Hematopoietic multipotent progenitor cell treated with erythropoietin and hydrocortisone succinate and interleukin-3 and kit ligand, for 4 days (in vitro differentiated cells): ENCODE data around the gene TRAPPC2B.
A peak's percentile ranks its signal among the peaks of the same experiment; 100 is the strongest.

ENCODE experiments used
- DNase-seq: peaks from one replicate; pipeline ENCODE4 v3.0.0-alpha.2; 2015

The TRAPPC2B gene

GRCh38 chr19:57376151-57376550 is 12.8 kb downstream of the TRAPPC2B start:
- DNase-seq: no peak

- no peak for DNase-seq
These were observed 14.3 kb downstream of the TRAPPC2B start for GRCh38 chr19:57377498-57378146.

- no peak for DNase-seq
These were observed 17.6 kb downstream of the TRAPPC2B start for GRCh38 chr19:57380923-57381322.

GRCh38 chr19:57382806-57383488 is 19.6 kb downstream of the TRAPPC2B start:
- no peak for DNase-seq

GRCh38 chr19:57389194-57389729 is 25.9 kb downstream of the TRAPPC2B start:
- no peak for DNase-seq

GRCh38 chr19:57389730-57390598 is 26.6 kb downstream of the TRAPPC2B start, which contains the start of gene ZNF548:
Gene ZNF548, plus strand, starts transcription at chr19:57389854. Its CDS starts 246 bp downstream, at chr19:57390100.
- DNase-seq: peak; percentile 99

- DNase-seq: no peak
These were observed 32.4 kb downstream of the TRAPPC2B start for GRCh38 chr19:57395710-57396109.

GRCh38 chr19:57398868-57399267 is 35.5 kb downstream of the TRAPPC2B start:
- DNase-seq: no peak

GRCh38 chr19:57403737-57404563 is 40.6 kb downstream of the TRAPPC2B start:
- no peak for DNase-seq

GRCh38 chr19:57406516-57407123 is 43.3 kb downstream of the TRAPPC2B start:
- DNase-seq: peak; percentile 87

- DNase-seq: peak; percentile 98
These were observed 47.7 kb downstream of the TRAPPC2B start, which contains the start of gene ZNF17 for GRCh38 chr19:57410877-57411671. Gene ZNF17, plus strand, starts transcription at chr19:57411161. Its CDS starts 2,455 bp downstream, at chr19:57413616.
